ENCODE measurements around the gene ZNF823.
"Not testable (repeated sequence)": the region's sequence is repeated elsewhere in the genome, so short reads cannot be mapped to it uniquely, and the experiment has no call there.

Gene ZNF823

GRCh38 chr19:11680689-11681302 is 58.0 kb downstream of the ZNF823 start:
- H4K8ac ChIP-seq (ENCODE audit: low read length): no peak overlapping the region
- no peak overlapping the region for H3K23ac ChIP-seq (ENCODE audit: low read length in 2 of 2)
- no peak overlapping the region for H3K4me2 ChIP-seq (ENCODE audit: low read length, poor library complexity, severe bottlenecking)
- H3K79me1 ChIP-seq (replicated peaks; ENCODE audit: low read length, poor library complexity, severe bottlenecking): peaks cover 6% of the 10 kb centered on the region
- H3K4me1 ChIP-seq (ENCODE audit: control insufficient read depth, insufficient read depth, low read depth, low read length): no peaks in the 10 kb centered on the region
- H3K9ac ChIP-seq (ENCODE audit: low read length): no peak overlapping the region
- no peak overlapping the region for H2BK120ac ChIP-seq (ENCODE audit: low read depth, low read length)
- no peak overlapping the region for H3K18ac ChIP-seq (ENCODE audit: low read depth in 1 of 2, low read length in 2 of 2)
- H3K36me3 ChIP-seq (ENCODE audit: control insufficient read depth in 1 of 2, insufficient read depth in 2 of 2, low read depth in 1 of 2, low read length in 2 of 2): peaks cover 0 to 4% of the 10 kb centered on the region in 2 experiments
- H4K91ac ChIP-seq (ENCODE audit: low read length): no peak overlapping the region
- H2AK5ac ChIP-seq (ENCODE audit: low read length, severe bottlenecking): no peak overlapping the region
- H2AFZ ChIP-seq (ENCODE audit: low read depth, low read length): no peak overlapping the region
- peaks cover 68% of the 10 kb centered on the region for H3K9me3 ChIP-seq (ENCODE audit: control insufficient read depth, low read length)
- H3K14ac ChIP-seq (ENCODE audit: low read length in 2 of 2): no peak overlapping the region
- no peaks in the 10 kb centered on the region for H3K27me3 ChIP-seq (ENCODE audit: control insufficient read depth in 1 of 2, insufficient read depth in 1 of 2, low read length in 2 of 2)
- 95% methylated on average over 1 of the region's 2 CpGs for WGBS
- H2BK12ac ChIP-seq (ENCODE audit: low read length in 2 of 2): no peak overlapping the region
- H3K4ac ChIP-seq (ENCODE audit: low read depth in 1 of 2, low read length in 2 of 2): no peak overlapping the region
- H2BK5ac ChIP-seq (ENCODE audit: low read depth, low read length, poor library complexity, severe bottlenecking): no peak overlapping the region
- no peak for DNase-seq
- no peak overlapping the region for H2BK15ac ChIP-seq (ENCODE audit: low read depth, poor library complexity, severe bottlenecking)
- H3K4me3 ChIP-seq (ENCODE audit: insufficient read depth in 1 of 2, low read depth in 1 of 2, low read length in 2 of 2): no peak overlapping the region
- no peak overlapping the region for H3K27ac ChIP-seq (ENCODE audit: low read length, poor library complexity, severe bottlenecking)

- no peak overlapping the region for H2BK15ac ChIP-seq (ENCODE audit: low read depth, poor library complexity, severe bottlenecking)
- H2AFZ ChIP-seq (ENCODE audit: low read depth, low read length): no peak overlapping the region
- DNase-seq: no peak
- no peak overlapping the region for H2BK12ac ChIP-seq (ENCODE audit: low read length in 2 of 2)
- H3K9me3 ChIP-seq (ENCODE audit: control insufficient read depth, low read length): peaks cover 49% of the 10 kb centered on the region
- H3K79me1 ChIP-seq (replicated peaks; ENCODE audit: low read length, poor library complexity, severe bottlenecking): peaks cover 6% of the 10 kb centered on the region
- no peaks in the 10 kb centered on the region for H3K4me1 ChIP-seq (ENCODE audit: control insufficient read depth, insufficient read depth, low read depth, low read length)
- H2BK5ac ChIP-seq (ENCODE audit: low read depth, low read length, poor library complexity, severe bottlenecking): no peak overlapping the region
- H3K14ac ChIP-seq (ENCODE audit: low read length in 2 of 2): no peak overlapping the region
- no peak overlapping the region for H3K9ac ChIP-seq (ENCODE audit: low read length)
- H2BK120ac ChIP-seq (ENCODE audit: low read depth, low read length): no peak overlapping the region
- H3K4me2 ChIP-seq (ENCODE audit: low read length, poor library complexity, severe bottlenecking): no peak overlapping the region
- H4K8ac ChIP-seq (ENCODE audit: low read length): no peak overlapping the region
- H3K27me3 ChIP-seq (ENCODE audit: control insufficient read depth in 1 of 2, insufficient read depth in 1 of 2, low read length in 2 of 2): no peaks in the 10 kb centered on the region
- WGBS: 94% methylated on average over 1 of the region's 1 CpG
- no peak overlapping the region for H4K91ac ChIP-seq (ENCODE audit: low read length)
- H3K18ac ChIP-seq (ENCODE audit: low read depth in 1 of 2, low read length in 2 of 2): no peak overlapping the region
- no peak overlapping the region for H3K27ac ChIP-seq (ENCODE audit: low read length, poor library complexity, severe bottlenecking)
- H2AK5ac ChIP-seq (ENCODE audit: low read length, severe bottlenecking): no peak overlapping the region
- H3K36me3 ChIP-seq (ENCODE audit: control insufficient read depth in 1 of 2, insufficient read depth in 2 of 2, low read depth in 1 of 2, low read length in 2 of 2): peaks cover 0 to 9% of the 10 kb centered on the region in 2 experiments
- no peak overlapping the region for H3K4me3 ChIP-seq (ENCODE audit: insufficient read depth in 1 of 2, low read depth in 1 of 2, low read length in 2 of 2)
- no peak overlapping the region for H3K4ac ChIP-seq (ENCODE audit: low read depth in 1 of 2, low read length in 2 of 2)
- no peak overlapping the region for H3K23ac ChIP-seq (ENCODE audit: low read length in 2 of 2)
Measured at GRCh38 chr19:11678504-11678903, 60.2 kb downstream of the ZNF823 start.

- H3K9me3 ChIP-seq (ENCODE audit: control insufficient read depth, low read length): peaks cover 38% of the 10 kb centered on the region
- not testable (repeated sequence) for H4K8ac ChIP-seq (ENCODE audit: low read length); H2AK5ac ChIP-seq (ENCODE audit: low read length, severe bottlenecking); H3K4ac ChIP-seq (ENCODE audit: low read depth in 1 of 2, low read length in 2 of 2); H3K36me3 ChIP-seq (ENCODE audit: control insufficient read depth in 1 of 2, insufficient read depth in 2 of 2, low read depth in 1 of 2, low read length in 2 of 2); DNase-seq; H4K91ac ChIP-seq (ENCODE audit: low read length); H3K79me1 ChIP-seq (replicated peaks; ENCODE audit: low read length, poor library complexity, severe bottlenecking); H3K4me2 ChIP-seq (ENCODE audit: low read length, poor library complexity, severe bottlenecking); H3K4me3 ChIP-seq (ENCODE audit: insufficient read depth in 1 of 2, low read depth in 1 of 2, low read length in 2 of 2); H2BK15ac ChIP-seq (ENCODE audit: low read depth, poor library complexity, severe bottlenecking); H3K27ac ChIP-seq (ENCODE audit: low read length, poor library complexity, severe bottlenecking); H3K9ac ChIP-seq (ENCODE audit: low read length); H2BK120ac ChIP-seq (ENCODE audit: low read depth, low read length); H2AFZ ChIP-seq (ENCODE audit: low read depth, low read length); H3K14ac ChIP-seq (ENCODE audit: low read length in 2 of 2); H2BK5ac ChIP-seq (ENCODE audit: low read depth, low read length, poor library complexity, severe bottlenecking); H3K4me1 ChIP-seq (ENCODE audit: control insufficient read depth, insufficient read depth, low read depth, low read length); H2BK12ac ChIP-seq (ENCODE audit: low read length in 2 of 2); H3K18ac ChIP-seq (ENCODE audit: low read depth in 1 of 2, low read length in 2 of 2); H3K27me3 ChIP-seq (ENCODE audit: control insufficient read depth in 1 of 2, insufficient read depth in 1 of 2, low read length in 2 of 2); H3K23ac ChIP-seq (ENCODE audit: low read length in 2 of 2)
- 96% methylated on average over 39 of the region's 47 CpGs for WGBS
Measured at GRCh38 chr19:11676661-11677600, 61.8 kb downstream of the ZNF823 start.

GRCh38 chr19:11675569-11675968 is 63.2 kb downstream of the ZNF823 start:
- H4K91ac ChIP-seq (ENCODE audit: low read length): no peak overlapping the region
- no peak overlapping the region for H2BK12ac ChIP-seq (ENCODE audit: low read length in 2 of 2)
- no peak overlapping the region for H2AFZ ChIP-seq (ENCODE audit: low read depth, low read length)
- no peaks in the 10 kb centered on the region for H3K27me3 ChIP-seq (ENCODE audit: control insufficient read depth in 1 of 2, insufficient read depth in 1 of 2, low read length in 2 of 2)
- peaks cover 28% of the 10 kb centered on the region for H3K9me3 ChIP-seq (ENCODE audit: control insufficient read depth, low read length)
- H3K36me3 ChIP-seq (ENCODE audit: control insufficient read depth in 1 of 2, insufficient read depth in 2 of 2, low read depth in 1 of 2, low read length in 2 of 2): peaks cover 0 to 9% of the 10 kb centered on the region in 2 experiments
- H3K9ac ChIP-seq (ENCODE audit: low read length): no peak overlapping the region
- H3K23ac ChIP-seq (ENCODE audit: low read length in 2 of 2): no peak overlapping the region
- H3K4me2 ChIP-seq (ENCODE audit: low read length, poor library complexity, severe bottlenecking): no peak overlapping the region
- WGBS: 100% methylated on average over 4 of the region's 6 CpGs
- no peak overlapping the region for H2BK120ac ChIP-seq (ENCODE audit: low read depth, low read length)
- no peak overlapping the region for H2BK5ac ChIP-seq (ENCODE audit: low read depth, low read length, poor library complexity, severe bottlenecking)
- H3K4ac ChIP-seq (ENCODE audit: low read depth in 1 of 2, low read length in 2 of 2): no peak overlapping the region
- no peak overlapping the region for H4K8ac ChIP-seq (ENCODE audit: low read length)
- peaks cover 2% of the 10 kb centered on the region for H3K79me1 ChIP-seq (replicated peaks; ENCODE audit: low read length, poor library complexity, severe bottlenecking)
- no peak overlapping the region for H3K27ac ChIP-seq (ENCODE audit: low read length, poor library complexity, severe bottlenecking)
- no peak overlapping the region for H3K4me3 ChIP-seq (ENCODE audit: insufficient read depth in 1 of 2, low read depth in 1 of 2, low read length in 2 of 2)
- H3K14ac ChIP-seq (ENCODE audit: low read length in 2 of 2): no peak overlapping the region
- H2AK5ac ChIP-seq (ENCODE audit: low read length, severe bottlenecking): no peak overlapping the region
- DNase-seq: no peak
- H3K18ac ChIP-seq (ENCODE audit: low read depth in 1 of 2, low read length in 2 of 2): no peak overlapping the region
- no peak overlapping the region for H2BK15ac ChIP-seq (ENCODE audit: low read depth, poor library complexity, severe bottlenecking)
- no peaks in the 10 kb centered on the region for H3K4me1 ChIP-seq (ENCODE audit: control insufficient read depth, insufficient read depth, low read depth, low read length)

All from mesenchymal stem cell (in vitro differentiated cells and primary cell).